D341Med (cell line): ENCODE data around the gene SLC9A4.

ENCODE experiments used
- DNase-seq: peaks from one replicate; pipeline ENCODE4 v3.0.0; 2012; ENCODE audit warnings: low spot score

SLC9A4 gene

GRCh38 chr2:102473020-102473419 lies at the start of gene SLC9A4:
TSS of gene SLC9A4 (plus strand) at chr2:102473226. CDS start at chr2:102473760, 534 bp downstream.
- peak; percentile 41 for DNase-seq

GRCh38 chr2:102423368-102423767 lies 49.7 kb upstream of the SLC9A4 start:
- DNase-seq: no peak

GRCh38 chr2:102424754-102425153 lies 48.3 kb upstream of the SLC9A4 start:
- no peak for DNase-seq

- no peak for DNase-seq
Measured at GRCh38 chr2:102425441-102426132, 47.4 kb upstream of the SLC9A4 start.

GRCh38 chr2:102427249-102427648 lies 45.8 kb upstream of the SLC9A4 start:
- no peak for DNase-seq

GRCh38 chr2:102428573-102428972 lies 44.5 kb upstream of the SLC9A4 start:
- DNase-seq: no peak

- DNase-seq: no peak
Measured at GRCh38 chr2:102432386-102432785, 40.6 kb upstream of the SLC9A4 start.

GRCh38 chr2:102433973-102434654 lies 38.9 kb upstream of the SLC9A4 start:
- DNase-seq: no peak

- DNase-seq: no peak
Measured at GRCh38 chr2:102434655-102435381, 38.2 kb upstream of the SLC9A4 start.

- no peak for DNase-seq
Measured at GRCh38 chr2:102435741-102436140, 37.3 kb upstream of the SLC9A4 start.

- DNase-seq: no peak
Measured at GRCh38 chr2:102436323-102436722, 36.7 kb upstream of the SLC9A4 start.

GRCh38 chr2:102437122-102437521 lies 35.9 kb upstream of the SLC9A4 start:
- no peak for DNase-seq

GRCh38 chr2:102438111-102438510 lies 34.9 kb upstream of the SLC9A4 start:
- DNase-seq: no peak

- no peak for DNase-seq
Measured at GRCh38 chr2:102438578-102438977, 34.4 kb upstream of the SLC9A4 start.

GRCh38 chr2:102439065-102439695 lies 33.8 kb upstream of the SLC9A4 start:
- no peak for DNase-seq

- DNase-seq: no peak
Measured at GRCh38 chr2:102442967-102443828, 29.8 kb upstream of the SLC9A4 start.

- DNase-seq: no peak
Measured at GRCh38 chr2:102444233-102444632, 28.8 kb upstream of the SLC9A4 start.

- DNase-seq: no peak
Measured at GRCh38 chr2:102446936-102447335, 26.1 kb upstream of the SLC9A4 start.

GRCh38 chr2:102449370-102449974 lies 23.6 kb upstream of the SLC9A4 start:
- DNase-seq: peak; percentile 38

- DNase-seq: no peak
Measured at GRCh38 chr2:102451968-102452367, 21.1 kb upstream of the SLC9A4 start.

GRCh38 chr2:102453501-102453900 lies 19.5 kb upstream of the SLC9A4 start:
- no peak for DNase-seq
